ENCODE data around the gene SYNE3.

The SYNE3 gene

DNA sequence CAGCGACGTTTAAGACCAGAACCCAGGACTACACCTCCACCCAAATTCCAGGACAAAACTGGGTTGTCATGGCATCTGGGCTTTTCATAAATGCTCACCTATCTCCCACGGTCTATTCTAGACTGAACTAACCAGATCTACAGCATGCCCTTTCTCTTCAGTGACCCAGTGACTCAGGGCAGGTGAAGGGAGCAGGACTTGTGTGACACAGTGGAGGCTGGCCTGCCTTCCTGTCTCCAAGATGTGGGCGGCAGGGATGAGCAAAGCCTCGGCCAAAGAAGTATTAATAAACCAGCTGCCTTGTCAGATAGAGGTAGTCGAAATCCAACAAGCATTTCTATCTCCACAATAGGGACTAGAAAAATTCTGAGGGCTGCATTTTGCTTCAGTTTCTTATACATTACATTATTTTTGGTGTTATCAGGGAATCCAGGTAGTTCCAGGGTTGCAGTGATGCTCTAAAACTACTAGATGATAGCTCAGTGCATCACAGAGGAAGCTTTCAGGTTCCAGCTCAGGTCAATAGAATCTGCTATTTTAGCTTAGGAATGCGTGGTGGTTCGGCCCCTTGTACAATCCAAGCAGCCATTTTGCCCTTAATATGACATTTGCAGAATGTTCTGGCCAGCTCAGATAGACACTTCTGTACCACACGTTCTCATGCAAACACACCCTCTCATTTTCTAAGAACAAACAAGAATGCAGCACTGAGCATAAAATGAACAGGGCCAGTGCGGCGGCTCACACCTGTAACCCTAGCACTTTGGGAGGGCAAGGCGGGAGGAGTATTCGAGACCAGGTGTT is 14.2 kb upstream of the SYNE3 start:
- TF ChIP-seq, protein P1, sequence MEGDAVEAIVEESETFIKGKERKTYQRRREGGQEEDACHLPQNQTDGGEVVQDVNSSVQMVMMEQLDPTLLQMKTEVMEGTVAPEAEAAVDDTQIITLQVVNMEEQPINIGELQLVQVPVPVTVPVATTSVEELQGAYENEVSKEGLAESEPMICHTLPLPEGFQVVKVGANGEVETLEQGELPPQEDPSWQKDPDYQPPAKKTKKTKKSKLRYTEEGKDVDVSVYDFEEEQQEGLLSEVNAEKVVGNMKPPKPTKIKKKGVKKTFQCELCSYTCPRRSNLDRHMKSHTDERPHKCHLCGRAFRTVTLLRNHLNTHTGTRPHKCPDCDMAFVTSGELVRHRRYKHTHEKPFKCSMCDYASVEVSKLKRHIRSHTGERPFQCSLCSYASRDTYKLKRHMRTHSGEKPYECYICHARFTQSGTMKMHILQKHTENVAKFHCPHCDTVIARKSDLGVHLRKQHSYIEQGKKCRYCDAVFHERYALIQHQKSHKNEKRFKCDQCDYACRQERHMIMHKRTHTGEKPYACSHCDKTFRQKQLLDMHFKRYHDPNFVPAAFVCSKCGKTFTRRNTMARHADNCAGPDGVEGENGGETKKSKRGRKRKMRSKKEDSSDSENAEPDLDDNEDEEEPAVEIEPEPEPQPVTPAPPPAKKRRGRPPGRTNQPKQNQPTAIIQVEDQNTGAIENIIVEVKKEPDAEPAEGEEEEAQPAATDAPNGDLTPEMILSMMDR (IDR thresholded peaks at IDR 0.05; ENCODE audit: control extremely low read depth, extremely low read depth, low read depth, missing control alignments) = no peak
- ChIA-PET CTCF (interaction anchor here (0.8 to 2.1 kb wide), 4 partner anchors 12 to 88 kb away, joined by 3 to 13 read pairs (median 4); no protein-coding TSS in a partner anchor), POLR2A (no interaction called here)
- no peak for DNase-seq (ENCODE audit: extremely low spot score)

DNA sequence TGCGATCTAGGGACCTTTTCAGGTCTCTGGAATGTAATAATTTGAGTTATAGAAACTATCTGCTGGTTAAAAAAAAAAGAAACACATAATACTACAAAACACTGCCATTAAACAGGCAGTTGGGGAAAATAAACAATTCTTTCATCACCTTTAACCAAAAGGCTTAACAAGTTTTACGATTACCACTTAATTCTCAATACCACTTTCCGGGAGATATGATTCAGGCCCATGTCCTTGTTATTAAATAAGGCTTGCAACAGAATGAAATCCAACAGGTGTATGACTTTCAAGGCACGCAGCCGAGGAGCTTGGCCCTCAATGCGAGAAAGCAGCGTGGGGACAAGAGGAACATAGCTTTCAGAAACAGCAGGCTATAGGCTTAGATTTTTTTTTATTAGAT is 12.8 kb upstream of the SYNE3 start:
- no peak for DNase-seq (ENCODE audit: extremely low spot score)
- CTCF ChIA-PET = interaction anchor here (1.2 to 8.2 kb wide), 6 partner anchors 13 to 102 kb away, joined by 3 to 152 read pairs (median 7); partner anchors contain the start of gene SYNE3
- TF ChIP-seq, protein P1 (IDR thresholded peaks at IDR 0.05; ENCODE audit: control extremely low read depth, extremely low read depth, low read depth, missing control alignments) = no peak
- POLR2A ChIA-PET = no interaction called here

DNA sequence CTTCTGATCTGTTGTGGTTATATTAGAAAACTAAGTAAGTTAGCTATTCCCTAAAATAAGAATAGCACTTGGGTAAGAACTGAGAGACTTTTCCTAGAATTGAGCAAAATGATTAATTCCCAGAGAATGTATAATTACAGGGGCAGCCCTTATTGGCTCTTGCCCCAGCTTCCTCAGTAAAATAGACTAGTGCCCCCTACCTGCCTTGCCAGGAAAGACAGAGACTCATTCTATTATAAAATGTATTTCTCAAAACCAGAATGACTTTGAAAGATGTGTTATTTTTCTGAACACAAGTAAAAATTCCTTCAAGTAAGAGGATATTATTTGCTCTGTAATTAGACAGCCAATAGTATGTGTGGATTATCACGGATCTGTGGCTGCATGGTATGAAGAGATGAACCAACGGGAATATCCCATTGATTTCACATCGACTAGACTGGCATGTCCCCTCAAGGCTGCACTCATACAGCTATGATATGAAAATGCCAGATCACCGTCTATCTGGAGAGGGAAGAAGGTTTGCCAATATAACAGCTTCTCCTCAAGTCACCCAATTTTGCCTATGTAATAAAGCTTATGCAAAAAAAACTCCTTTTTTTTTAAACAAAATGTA is 11.0 kb upstream of the SYNE3 start:
- ChIA-PET POLR2A (no interaction called here), CTCF (interaction anchor here (0.7 to 8.2 kb wide), 36 partner anchors 11 to 651 kb away, joined by 3 to 152 read pairs (median 5); partner anchors contain the start of gene SYNE3)
- TF ChIP-seq, protein P1 (IDR thresholded peaks at IDR 0.05; ENCODE audit: control extremely low read depth, extremely low read depth, low read depth, missing control alignments) = peak; percentile 54
- DNase-seq (ENCODE audit: extremely low spot score) = peak; percentile 42

DNA sequence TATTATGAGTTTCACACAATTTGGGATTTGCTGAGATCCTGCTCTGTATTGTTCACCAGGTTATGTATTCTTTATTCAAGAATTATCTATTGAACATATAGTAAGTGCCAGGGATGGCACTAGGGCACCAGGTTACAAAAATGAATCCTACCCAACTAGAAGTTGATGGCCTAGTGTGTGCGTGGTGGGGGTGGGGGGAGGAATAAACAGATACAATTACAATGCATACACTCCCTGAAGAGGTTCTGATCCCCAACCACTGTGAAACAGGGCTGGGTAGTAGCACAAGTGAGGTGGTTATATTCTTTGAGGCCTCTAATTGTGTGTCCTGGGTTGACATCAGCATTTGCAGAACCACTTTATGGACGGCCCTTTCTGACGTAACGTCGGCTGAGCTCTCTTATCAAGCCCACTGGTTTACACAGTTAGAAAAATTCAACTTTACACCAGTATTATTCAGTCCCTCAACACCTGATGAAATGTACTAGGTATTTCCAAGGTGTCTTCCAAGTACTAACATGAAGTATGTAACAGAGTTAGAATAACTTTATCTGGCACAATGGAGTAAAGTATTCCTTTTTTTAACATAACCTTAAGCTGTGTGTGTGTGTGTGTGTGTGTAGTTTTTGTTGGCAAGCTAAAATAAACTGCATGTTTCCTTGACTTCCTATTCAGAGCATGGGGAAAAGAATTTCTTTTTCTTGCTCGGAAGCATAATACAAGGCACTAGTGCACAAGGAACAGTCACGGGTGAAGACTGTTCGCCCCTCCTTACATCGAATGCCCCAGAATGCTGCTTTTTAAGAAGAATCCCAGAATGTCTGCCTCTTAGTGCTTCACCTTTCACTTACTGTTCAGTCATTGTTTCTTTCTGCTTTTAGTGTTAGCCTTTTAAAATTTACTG is 10.3 kb upstream of the SYNE3 start:
- ChIA-PET CTCF (interaction anchor here (0.8 to 8.2 kb wide), 35 partner anchors 11 to 651 kb away, joined by 3 to 152 read pairs (median 5); partner anchors contain the start of gene SYNE3), POLR2A (no interaction called here)
- TF ChIP-seq, protein P1 (IDR thresholded peaks at IDR 0.05; ENCODE audit: control extremely low read depth, extremely low read depth, low read depth, missing control alignments) = no peak
- no peak for DNase-seq (ENCODE audit: extremely low spot score)

DNA sequence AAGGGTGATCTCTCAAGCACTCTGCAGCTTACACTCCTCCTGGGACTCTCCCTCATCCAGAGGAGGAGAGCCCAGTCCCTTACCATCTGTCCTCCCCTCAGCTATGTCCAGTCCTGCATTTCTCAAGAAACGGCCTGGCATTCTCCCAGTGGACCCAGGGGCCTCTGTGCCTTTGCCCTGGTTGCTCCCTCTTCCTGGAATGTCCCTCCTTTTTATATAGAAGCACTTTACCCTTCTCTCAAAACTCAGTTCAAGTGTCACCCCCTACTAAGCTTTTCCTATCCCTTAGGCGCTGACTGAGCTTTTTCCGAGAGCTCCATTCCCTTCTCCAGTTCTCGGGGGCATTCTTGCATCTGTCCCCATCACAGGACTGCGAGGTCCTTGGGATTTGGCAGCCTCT is 9.5 kb upstream of the SYNE3 start:
- CTCF ChIA-PET = interaction anchor here (1.3 to 8.2 kb wide), 10 partner anchors 10 to 99 kb away, joined by 3 to 152 read pairs (median 14); partner anchors contain the start of gene SYNE3
- TF ChIP-seq, protein P1 (IDR thresholded peaks at IDR 0.05; ENCODE audit: control extremely low read depth, extremely low read depth, low read depth, missing control alignments) = no peak
- no peak for DNase-seq (ENCODE audit: extremely low spot score)
- POLR2A ChIA-PET = no interaction called here
